ENCODE results near the gene SPTBN5. TPM values are rescaled to one million over a fixed set of nuclear protein-coding genes. Genes with fewer than 3 reads are reported as not detected.

Gene SPTBN5
- total RNA-seq, 1 experiment from 2014 or later: 1.2 TPM

DNA sequence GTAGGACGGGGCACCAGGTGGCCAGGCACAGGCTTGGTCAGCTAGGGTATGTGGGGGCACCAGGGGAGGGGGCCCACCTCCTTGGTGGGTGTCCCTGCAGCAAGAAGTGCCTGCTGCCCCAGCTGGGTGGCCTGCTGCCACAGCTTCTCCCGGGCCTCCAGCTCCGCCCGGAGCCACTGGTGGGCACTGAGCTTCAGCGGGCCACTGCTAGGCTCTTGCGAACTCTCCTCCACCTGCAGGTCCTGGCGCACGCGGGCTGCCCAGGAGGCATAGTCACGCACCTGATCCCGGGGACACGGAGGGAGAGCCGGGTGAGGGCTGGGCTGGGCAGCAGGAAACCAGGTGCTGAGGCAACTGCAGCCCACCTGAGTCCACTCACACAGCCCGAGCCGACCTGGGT lies 25.5 kb downstream of the SPTBN5 start:
- H3K4me1 Mint-ChIP-seq: no peaks in the 10 kb centered on the region
- DNase-seq (ENCODE audit: low spot score) (no peak), ATAC-seq (no peak)
- H3K27me3 Mint-ChIP-seq (ENCODE audit: low read depth): no peaks in the 10 kb centered on the region; the same call in 1 of the 2 replicates
- no peaks in the 10 kb centered on the region for H3K36me3 Mint-ChIP-seq
- TF ChIP-seq, protein P1, sequence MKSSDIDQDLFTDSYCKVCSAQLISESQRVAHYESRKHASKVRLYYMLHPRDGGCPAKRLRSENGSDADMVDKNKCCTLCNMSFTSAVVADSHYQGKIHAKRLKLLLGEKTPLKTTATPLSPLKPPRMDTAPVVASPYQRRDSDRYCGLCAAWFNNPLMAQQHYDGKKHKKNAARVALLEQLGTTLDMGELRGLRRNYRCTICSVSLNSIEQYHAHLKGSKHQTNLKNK (CRISPR knock-in tag; IDR thresholded peaks at IDR 0.05): no peak
- TF ChIP-seq, protein P2, sequence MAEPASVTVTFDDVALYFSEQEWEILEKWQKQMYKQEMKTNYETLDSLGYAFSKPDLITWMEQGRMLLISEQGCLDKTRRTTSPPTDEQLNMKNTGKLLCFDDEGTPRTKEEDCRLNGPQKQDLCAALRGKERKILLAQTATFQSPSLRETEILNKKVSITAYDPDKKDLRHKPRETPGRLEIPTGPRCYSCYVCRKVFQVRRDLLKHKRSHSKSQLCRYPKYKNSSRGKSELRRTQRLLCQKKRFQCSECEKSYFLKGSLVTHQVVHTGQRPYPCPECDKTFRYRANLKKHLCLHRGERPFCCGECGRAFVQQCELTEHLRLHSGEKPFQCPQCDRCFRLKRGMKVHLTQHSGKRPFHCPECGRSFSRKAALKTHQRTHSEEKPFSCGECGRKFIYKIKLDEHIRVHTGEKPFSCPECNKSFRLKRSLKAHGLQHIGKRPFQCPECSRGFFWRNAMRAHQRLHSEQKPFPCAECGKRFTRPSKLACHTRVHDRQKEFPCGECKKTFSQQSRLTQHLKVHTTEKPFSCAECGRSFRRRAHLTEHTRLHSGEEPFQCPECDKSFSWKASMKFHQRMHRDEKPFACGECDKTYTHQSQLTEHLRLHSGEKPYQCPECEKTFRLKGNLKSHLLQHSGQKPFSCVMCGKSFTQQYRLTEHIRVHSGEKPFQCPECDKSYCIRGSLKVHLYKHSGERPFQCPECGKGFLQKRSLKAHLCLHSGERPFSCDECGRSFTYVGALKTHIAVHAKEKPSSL (CRISPR knock-in tag; conservative IDR thresholded peaks at IDR 0.05): no peak
- TF ChIP-seq, protein P3, sequence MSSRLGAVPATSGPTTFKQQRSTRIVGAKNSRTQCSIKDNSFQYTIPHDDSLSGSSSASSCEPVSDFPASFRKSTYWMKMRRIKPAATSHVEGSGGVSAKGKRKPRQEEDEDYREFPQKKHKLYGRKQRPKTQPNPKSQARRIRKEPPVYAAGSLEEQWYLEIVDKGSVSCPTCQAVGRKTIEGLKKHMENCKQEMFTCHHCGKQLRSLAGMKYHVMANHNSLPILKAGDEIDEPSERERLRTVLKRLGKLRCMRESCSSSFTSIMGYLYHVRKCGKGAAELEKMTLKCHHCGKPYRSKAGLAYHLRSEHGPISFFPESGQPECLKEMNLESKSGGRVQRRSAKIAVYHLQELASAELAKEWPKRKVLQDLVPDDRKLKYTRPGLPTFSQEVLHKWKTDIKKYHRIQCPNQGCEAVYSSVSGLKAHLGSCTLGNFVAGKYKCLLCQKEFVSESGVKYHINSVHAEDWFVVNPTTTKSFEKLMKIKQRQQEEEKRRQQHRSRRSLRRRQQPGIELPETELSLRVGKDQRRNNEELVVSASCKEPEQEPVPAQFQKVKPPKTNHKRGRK (CRISPR knock-in tag; IDR thresholded peaks at IDR 0.05; ENCODE audit: borderline replicate concordance): no peak
- no peak for TF ChIP-seq FOXJ3 (CRISPR knock-in tag; IDR thresholded peaks at IDR 0.05; ENCODE audit: borderline replicate concordance)
- TF ChIP-seq, protein P4, sequence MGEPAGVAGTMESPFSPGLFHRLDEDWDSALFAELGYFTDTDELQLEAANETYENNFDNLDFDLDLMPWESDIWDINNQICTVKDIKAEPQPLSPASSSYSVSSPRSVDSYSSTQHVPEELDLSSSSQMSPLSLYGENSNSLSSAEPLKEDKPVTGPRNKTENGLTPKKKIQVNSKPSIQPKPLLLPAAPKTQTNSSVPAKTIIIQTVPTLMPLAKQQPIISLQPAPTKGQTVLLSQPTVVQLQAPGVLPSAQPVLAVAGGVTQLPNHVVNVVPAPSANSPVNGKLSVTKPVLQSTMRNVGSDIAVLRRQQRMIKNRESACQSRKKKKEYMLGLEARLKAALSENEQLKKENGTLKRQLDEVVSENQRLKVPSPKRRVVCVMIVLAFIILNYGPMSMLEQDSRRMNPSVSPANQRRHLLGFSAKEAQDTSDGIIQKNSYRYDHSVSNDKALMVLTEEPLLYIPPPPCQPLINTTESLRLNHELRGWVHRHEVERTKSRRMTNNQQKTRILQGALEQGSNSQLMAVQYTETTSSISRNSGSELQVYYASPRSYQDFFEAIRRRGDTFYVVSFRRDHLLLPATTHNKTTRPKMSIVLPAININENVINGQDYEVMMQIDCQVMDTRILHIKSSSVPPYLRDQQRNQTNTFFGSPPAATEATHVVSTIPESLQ (CRISPR knock-in tag; IDR thresholded peaks at IDR 0.05): no peak
- no peak for TF ChIP-seq ZNF263 (CRISPR knock-in tag; IDR thresholded peaks at IDR 0.05; ENCODE audit: low read depth)
- ChIA-PET CTCF (interaction anchor here (0.5 to 1.8 kb wide), 3 partner anchors 10 to 267 kb away, joined by 4 to 7 read pairs (median 4); no protein-coding TSS in a partner anchor), POLR2A (interaction anchor here (0.5 kb wide), 1 partner anchor 58 kb away, joined by 5 read pairs; no protein-coding TSS in a partner anchor)
- H3K4me3 Mint-ChIP-seq: no peak overlapping the region
- H3K27ac Mint-ChIP-seq: no peak overlapping the region
- no peaks in the 10 kb centered on the region for H3K9me3 Mint-ChIP-seq

DNA sequence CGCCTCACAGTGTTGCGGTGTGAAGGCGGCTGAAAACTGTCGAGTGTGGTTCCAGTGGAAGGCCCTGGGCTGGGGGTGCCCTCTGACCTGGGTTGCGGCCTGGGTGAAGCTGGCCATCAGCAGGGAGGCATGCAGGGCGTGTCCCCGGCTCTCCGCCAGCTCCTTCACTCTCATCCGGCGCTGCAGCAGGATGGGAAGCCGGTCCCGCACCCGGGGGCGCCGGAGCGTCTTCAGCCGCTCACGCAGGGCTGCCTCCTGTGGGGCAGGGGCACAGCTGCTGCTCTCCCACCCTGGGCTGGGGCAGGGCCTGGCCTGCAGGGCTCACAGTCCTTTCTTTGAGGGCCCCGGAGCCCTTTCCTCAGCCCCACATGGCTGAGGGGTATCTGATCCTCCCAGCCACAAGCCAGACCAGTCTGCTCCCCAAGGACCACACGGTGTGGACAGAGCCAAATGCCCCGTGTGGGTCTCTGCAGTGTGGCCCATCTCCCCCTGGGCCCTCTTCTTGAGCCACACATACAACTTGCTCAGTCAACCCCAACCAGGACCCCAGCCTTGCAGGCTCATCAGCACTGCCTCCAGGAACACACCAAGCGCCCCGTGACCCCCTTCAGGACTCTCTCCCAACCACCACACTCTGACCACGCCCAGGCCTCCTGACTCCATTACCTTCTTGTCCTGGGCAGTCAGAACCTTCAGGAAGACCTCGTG lies 26.8 kb downstream of the SPTBN5 start:
- ATAC-seq (no peak), DNase-seq (ENCODE audit: low spot score) (no peak)
- TF ChIP-seq ZNF263 (CRISPR knock-in tag; IDR thresholded peaks at IDR 0.05; ENCODE audit: low read depth): no peak
- TF ChIP-seq, protein P5, sequence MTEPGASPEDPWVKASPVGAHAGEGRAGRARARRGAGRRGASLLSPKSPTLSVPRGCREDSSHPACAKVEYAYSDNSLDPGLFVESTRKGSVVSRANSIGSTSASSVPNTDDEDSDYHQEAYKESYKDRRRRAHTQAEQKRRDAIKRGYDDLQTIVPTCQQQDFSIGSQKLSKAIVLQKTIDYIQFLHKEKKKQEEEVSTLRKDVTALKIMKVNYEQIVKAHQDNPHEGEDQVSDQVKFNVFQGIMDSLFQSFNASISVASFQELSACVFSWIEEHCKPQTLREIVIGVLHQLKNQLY (CRISPR knock-in tag; IDR thresholded peaks at IDR 0.05): no peak
- no peak for TF ChIP-seq ZNF138 (CRISPR knock-in tag; conservative IDR thresholded peaks at IDR 0.05)
- no peak for TF ChIP-seq KAT7 (CRISPR knock-in tag; IDR thresholded peaks at IDR 0.05; ENCODE audit: borderline replicate concordance)
- no peak for TF ChIP-seq ZNF317 (CRISPR knock-in tag; IDR thresholded peaks at IDR 0.05; ENCODE audit: borderline replicate concordance, low read depth)
- TF ChIP-seq PRRX2 (CRISPR knock-in tag; IDR thresholded peaks at IDR 0.05): no peak
- TF ChIP-seq, protein P6, sequence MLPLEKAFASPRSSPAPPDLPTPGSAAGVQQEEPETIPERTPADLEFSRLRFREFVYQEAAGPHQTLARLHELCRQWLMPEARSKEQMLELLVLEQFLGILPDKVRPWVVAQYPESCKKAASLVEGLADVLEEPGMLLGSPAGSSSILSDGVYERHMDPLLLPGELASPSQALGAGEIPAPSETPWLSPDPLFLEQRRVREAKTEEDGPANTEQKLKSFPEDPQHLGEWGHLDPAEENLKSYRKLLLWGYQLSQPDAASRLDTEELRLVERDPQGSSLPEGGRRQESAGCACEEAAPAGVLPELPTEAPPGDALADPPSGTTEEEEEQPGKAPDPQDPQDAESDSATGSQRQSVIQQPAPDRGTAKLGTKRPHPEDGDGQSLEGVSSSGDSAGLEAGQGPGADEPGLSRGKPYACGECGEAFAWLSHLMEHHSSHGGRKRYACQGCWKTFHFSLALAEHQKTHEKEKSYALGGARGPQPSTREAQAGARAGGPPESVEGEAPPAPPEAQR (CRISPR knock-in tag; IDR thresholded peaks at IDR 0.05): no peak
- Mint-ChIP-seq H3K27ac (peak overlapping the region; percentile 65), H3K27me3 (ENCODE audit: low read depth) (no peaks in the 10 kb centered on the region; the same call in 1 of the 2 replicates), H3K36me3 (no peaks in the 10 kb centered on the region), H3K9me3 (no peaks in the 10 kb centered on the region), H3K4me3 (no peak overlapping the region), H3K4me1 (peaks cover 5% of the 10 kb centered on the region)
- CTCF ChIA-PET: interaction anchor here (0.8 to 1.4 kb wide), 2 partner anchors 38 to 374 kb away, joined by 3 to 8 read pairs; no protein-coding TSS in a partner anchor
- POLR2A ChIA-PET: interaction anchor here (0.8 kb wide), 1 partner anchor 27 kb away, joined by 3 read pairs; no protein-coding TSS in a partner anchor
